ENCODE data around the gene FAHD1. TPM values are rescaled to one million over a fixed set of nuclear protein-coding genes. Genes with fewer than 3 reads are reported as not detected.
"Not testable (repeated sequence)": the region's sequence is repeated elsewhere in the genome, so short reads cannot be mapped to it uniquely, and the experiment has no call there.

Gene FAHD1
- polyA plus RNA-seq, 3 donors: 36.4 to 44.8 (median 37.8) TPM

DNA sequence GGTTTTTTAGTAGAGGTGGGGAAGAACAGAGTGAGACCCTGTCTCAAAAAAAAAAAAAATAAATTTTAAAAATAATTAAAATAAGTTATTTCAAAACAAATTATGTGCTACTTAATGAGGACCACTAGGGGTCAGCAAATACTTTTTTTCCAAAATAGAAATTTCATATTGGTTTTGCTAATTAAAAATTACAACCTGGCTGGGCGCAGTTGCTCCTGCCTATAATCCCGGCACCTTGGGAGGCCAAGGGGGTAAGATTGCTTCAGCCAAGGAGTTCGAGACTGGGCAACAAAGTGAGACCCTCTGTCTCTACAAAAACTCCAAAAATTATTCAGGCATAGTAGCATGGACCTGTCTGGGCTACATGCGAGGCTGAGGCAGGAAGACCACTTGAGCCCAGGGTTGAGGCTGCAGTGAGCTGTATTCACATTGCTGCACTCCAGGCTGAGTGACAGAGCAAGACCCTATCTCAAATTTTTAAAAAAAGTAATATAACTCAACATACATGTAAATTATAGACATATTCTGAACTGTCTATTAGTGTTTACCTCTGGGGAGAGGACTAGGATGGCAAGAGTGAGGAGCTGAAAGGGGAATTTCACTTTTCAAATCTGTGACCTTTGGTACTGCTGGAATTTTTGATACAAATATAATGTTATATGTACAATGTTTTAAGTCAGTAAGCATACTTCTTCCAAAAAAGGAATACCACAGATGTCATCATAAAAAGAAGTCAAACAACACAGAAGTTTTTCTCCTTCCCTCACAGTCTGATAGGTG lies 36.9 kb downstream of the FAHD1 start:
- peak in 5 of 11 donors; percentile 10 to 34 (median 29) for DNase-seq (ENCODE audit: extremely low read depth in 1 of 11, low read depth in 9 of 11, low spot score in 4 of 11)

DNA sequence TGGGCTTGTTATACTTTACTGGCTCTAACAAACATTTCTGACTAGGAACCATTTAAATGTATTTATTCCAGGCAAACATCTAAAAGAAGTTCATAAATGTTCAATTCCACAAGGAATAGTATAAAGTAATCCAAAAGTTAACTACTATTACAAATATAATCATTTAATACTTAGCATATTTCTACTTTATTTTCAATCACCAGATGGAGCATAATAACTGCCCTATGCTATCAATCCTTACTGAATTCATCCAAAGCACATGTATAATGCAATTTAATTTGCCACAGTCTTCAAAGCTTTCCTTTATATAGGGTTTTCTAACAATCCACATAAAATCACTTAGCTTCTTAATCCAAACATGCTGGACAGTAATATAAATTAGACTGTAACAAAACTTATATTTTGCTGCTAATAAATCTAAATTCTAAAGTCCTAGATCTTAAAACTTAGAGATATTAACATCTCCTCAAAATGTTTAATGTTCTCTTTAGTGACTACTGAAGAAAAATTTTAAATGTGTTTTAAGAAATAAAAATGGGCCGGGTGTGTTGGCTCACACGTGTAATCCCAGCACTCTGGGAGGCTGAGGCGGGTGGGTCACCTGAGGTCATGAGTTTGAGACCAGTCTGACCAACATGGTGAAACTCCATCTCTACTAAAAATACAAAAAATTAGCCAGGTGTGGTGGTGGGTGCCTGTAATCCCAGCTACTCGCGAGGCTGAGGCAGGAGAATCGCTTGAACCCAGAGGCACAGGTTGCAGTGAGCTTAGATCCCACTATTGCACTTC lies 39.1 kb downstream of the FAHD1 start:
- DNase-seq (ENCODE audit: extremely low read depth in 1 of 11, low read depth in 9 of 11, low spot score in 4 of 11): no peak

GRCh38 chr16:1870365-1871082 lies 43.5 kb downstream of the FAHD1 start:
- no peak for DNase-seq (ENCODE audit: extremely low read depth in 1 of 11, low read depth in 9 of 11, low spot score in 4 of 11)

DNA sequence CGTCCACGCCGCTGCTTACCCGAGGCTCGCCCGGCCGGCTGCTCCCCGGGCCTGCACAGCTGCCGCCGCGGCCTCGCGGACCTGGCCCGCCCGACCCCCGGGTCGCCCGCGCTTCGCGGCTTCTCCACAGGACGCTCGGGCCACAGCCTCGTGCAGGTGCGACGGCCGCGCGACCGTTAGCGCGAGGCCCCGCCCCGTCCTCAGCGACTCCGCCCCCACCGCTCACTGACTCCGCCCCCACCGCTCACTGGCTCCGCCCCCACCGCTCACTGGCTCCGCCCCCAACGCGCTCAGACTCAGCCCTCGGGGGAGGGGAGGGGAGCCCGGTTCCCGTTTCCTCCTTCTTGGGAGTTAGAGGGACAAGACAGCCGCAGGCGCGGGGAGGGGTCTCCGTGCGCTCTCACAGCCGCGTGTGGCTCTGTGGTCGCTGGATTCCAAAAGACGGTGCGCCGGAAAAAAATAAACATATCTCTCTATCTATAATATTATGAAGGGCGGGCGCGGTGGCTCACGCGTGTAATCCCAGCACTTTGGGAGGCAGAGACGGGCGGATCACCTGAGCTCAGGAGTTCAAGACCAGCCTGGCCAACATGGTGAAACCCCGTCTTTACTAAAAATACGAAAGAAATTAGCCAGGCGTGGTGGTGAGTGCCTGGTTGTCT lies 45.1 kb downstream of the FAHD1 start, which contains the start of gene MEIOB:
MEIOB (minus strand) TSS at position 191 of the 662 bp plus-strand sequence. CDS start 3,989 bp downstream, outside the sequence.
- peak in 2 of 11 donors; percentile 17 to 23 for DNase-seq (ENCODE audit: extremely low read depth in 1 of 11, low read depth in 9 of 11, low spot score in 4 of 11)

DNA sequence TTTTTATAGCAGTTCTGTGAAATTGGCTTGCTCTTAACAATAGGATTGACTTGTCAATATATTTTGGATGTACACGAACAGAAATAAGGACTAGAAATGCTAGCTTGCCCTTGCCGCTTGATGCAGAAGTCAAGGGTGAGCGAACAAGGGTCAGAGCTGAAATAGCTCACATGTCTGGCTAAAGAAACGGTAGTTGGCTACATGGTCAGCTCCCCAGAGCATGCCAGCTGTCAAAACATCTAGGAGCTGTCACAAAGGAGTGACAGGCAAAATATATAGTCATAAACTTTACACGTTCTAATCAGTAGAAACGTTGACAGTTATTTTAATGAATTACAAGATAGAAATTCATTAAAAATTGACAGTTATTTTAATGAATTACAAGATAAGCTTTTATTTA lies 47.8 kb downstream of the FAHD1 start:
- peak in 3 of 11 donors; percentile 12 to 32 (median 26) for DNase-seq (ENCODE audit: extremely low read depth in 1 of 11, low read depth in 9 of 11, low spot score in 4 of 11)

- DNase-seq (ENCODE audit: extremely low read depth in 1 of 11, low read depth in 9 of 11, low spot score in 4 of 11): not testable (repeated sequence)
These were observed 49.1 kb downstream of the FAHD1 start for GRCh38 chr16:1876066-1876465.

DNA sequence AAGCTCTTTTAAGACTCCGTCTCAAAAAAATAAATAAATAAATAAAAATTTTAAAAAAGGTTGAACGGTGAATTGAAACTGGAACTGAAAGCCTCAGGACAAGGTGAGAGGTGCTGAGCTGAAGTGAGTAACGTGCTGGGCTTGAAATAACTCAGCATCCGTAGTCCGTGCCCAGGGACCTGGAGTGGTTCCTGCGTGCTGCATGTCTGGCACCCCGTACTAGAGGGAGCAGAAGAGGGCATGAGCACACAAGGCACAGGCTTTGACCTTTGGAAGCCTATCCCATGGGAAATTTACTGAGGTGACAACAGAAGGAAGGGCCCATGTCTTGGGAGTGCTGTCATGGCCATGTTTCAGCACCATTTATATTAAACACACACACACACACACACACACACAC lies 49.5 kb downstream of the FAHD1 start:
- no peak for DNase-seq (ENCODE audit: extremely low read depth in 1 of 11, low read depth in 9 of 11, low spot score in 4 of 11)

DNA sequence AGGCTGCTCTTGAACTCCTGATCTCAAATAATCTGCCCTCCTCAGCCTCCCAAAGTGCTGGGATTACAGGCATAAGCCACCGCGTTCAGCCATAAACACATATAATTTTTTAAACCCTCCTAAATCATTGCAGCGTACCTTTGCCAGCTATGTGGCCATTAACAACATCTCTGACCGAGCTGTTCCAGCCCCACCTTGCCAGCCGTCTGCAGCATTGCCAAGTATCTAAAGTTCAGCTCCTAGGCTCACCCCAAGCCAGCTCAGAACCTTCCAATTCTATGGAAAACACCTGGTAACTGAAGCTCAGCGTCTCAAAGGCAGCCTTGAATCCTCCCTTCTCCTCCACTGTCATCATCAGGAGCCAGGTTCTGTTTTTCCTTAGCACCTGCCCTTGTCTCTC lies 50.1 kb downstream of the FAHD1 start:
- no peak for DNase-seq (ENCODE audit: extremely low read depth in 1 of 11, low read depth in 9 of 11, low spot score in 4 of 11)

- DNase-seq (ENCODE audit: extremely low read depth in 1 of 11, low read depth in 9 of 11, low spot score in 4 of 11): no peak
These were observed 50.8 kb downstream of the FAHD1 start for GRCh38 chr16:1877804-1878203.

DNA sequence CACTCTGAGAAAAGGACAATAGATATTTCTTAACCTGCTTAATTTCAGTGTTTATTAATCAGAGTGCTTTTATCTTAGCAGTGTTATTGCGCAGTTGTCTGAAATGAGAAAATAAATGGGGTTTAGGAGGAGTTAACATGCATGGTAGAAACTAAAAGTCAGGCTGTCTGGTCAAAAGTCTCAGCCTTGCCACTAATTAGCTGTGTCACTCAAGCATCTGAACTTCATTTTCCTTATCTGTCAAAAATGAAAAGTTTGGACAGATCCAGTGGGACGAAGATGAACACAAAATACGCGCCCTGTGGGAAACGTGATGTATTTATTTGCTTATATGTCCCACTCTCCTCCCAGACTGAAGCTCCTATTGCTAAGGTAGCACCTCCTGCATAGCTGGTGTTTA lies 51.2 kb downstream of the FAHD1 start:
- DNase-seq (ENCODE audit: extremely low read depth in 1 of 11, low read depth in 9 of 11, low spot score in 4 of 11): no peak

Other genes with a start within 250 kb of the FAHD1 start
- 10 to 100 TPM; 36.2 to 45.5 (median 44.1) TPM for gene IFT140, start 215.1 kb upstream of the FAHD1 start, polyA plus RNA-seq (ENCODE audit: insufficient read length in 3 of 3)
- gene CRAMP1, start 214.8 kb upstream of the FAHD1 start, polyA plus RNA-seq (ENCODE audit: insufficient read length in 3 of 3): 10 to 100 TPM; 20.0 to 30.0 (median 21.2) TPM
- gene JPT2, start 148.9 kb upstream of the FAHD1 start, polyA plus RNA-seq (ENCODE audit: insufficient read length in 3 of 3): 10 to 100 TPM; 75.6 to 82.4 (median 80.4) TPM
- 10 to 100 TPM; 47.2 to 91.9 (median 57.6) TPM for gene MAPK8IP3, start 121.0 kb upstream of the FAHD1 start, polyA plus RNA-seq (ENCODE audit: insufficient read length in 3 of 3)
- 10 to 100 TPM; 16.7 to 39.0 (median 37.8) TPM for gene NME3, start 55.7 kb upstream of the FAHD1 start, polyA plus RNA-seq (ENCODE audit: insufficient read length in 3 of 3)
- 10 to 100 TPM in 2 of 3 donors, 1 to 10 TPM in 1; 8.1 to 15.4 (median 11.1) TPM for gene EME2, start 54.4 kb upstream of the FAHD1 start, polyA plus RNA-seq (ENCODE audit: insufficient read length in 3 of 3)
- gene MRPS34, start 54.1 kb upstream of the FAHD1 start, polyA plus RNA-seq (ENCODE audit: insufficient read length in 3 of 3): 10 to 100 TPM; 57.0 to 91.2 (median 74.7) TPM
- gene SPSB3, start 44.6 kb upstream of the FAHD1 start, polyA plus RNA-seq (ENCODE audit: insufficient read length in 3 of 3): 10 to 100 TPM; 28.2 to 49.1 (median 46.0) TPM
- gene NUBP2, start 44.2 kb upstream of the FAHD1 start, polyA plus RNA-seq (ENCODE audit: insufficient read length in 3 of 3): 10 to 100 TPM; 28.2 to 53.9 (median 51.0) TPM
- gene IGFALS, start 33.5 kb upstream of the FAHD1 start, polyA plus RNA-seq (ENCODE audit: insufficient read length in 3 of 3): 1 to 10 TPM; 1.4 to 4.0 (median 2.1) TPM
- gene HAGH, start 381 bp upstream of the FAHD1 start, polyA plus RNA-seq (ENCODE audit: insufficient read length in 3 of 3): 10 to 100 TPM; 31.3 to 43.8 (median 42.3) TPM
- 1 to 10 TPM in 2 of 3 donors, under 1 TPM in 1; 0.83 to 2.1 (median 1.3) TPM for gene MEIOB, start 45.0 kb downstream of the FAHD1 start, polyA plus RNA-seq (ENCODE audit: insufficient read length in 3 of 3)
- gene HS3ST6, start 91.2 kb downstream of the FAHD1 start, polyA plus RNA-seq (ENCODE audit: insufficient read length in 3 of 3): under 1 TPM; 0.20 to 0.32 (median 0.27) TPM
- 10 to 100 TPM; 62.1 to 73.9 (median 67.3) TPM for gene MSRB1, start 116.0 kb downstream of the FAHD1 start, polyA plus RNA-seq (ENCODE audit: insufficient read length in 3 of 3)
- under 1 TPM; 0.16 to 0.23 (median 0.17) TPM for gene RPL3L, start 127.5 kb downstream of the FAHD1 start, polyA plus RNA-seq (ENCODE audit: insufficient read length in 3 of 3)
- 100 to 1,000 TPM; 121 to 154 (median 124) TPM for gene NDUFB10, start 132.3 kb downstream of the FAHD1 start, polyA plus RNA-seq (ENCODE audit: insufficient read length in 3 of 3)
- gene RPS2, start 137.6 kb downstream of the FAHD1 start, polyA plus RNA-seq (ENCODE audit: insufficient read length in 3 of 3): 1,000 to 10,000 TPM; 1,794 to 2,026 (median 1,887) TPM
- under 1 TPM in 1 of 3 donors, not detected in 2; 0.13 TPM for gene RNF151, start 139.7 kb downstream of the FAHD1 start, polyA plus RNA-seq (ENCODE audit: insufficient read length in 3 of 3)
- 10 to 100 TPM; 28.6 to 44.0 (median 41.6) TPM for gene TBL3, start 144.8 kb downstream of the FAHD1 start, polyA plus RNA-seq (ENCODE audit: insufficient read length in 3 of 3)
- gene NOXO1, start 154.3 kb downstream of the FAHD1 start, polyA plus RNA-seq (ENCODE audit: insufficient read length in 3 of 3): 1 to 10 TPM in 2 of 3 donors, under 1 TPM in 1; 0.61 to 1.6 (median 1.1) TPM
- 10 to 100 TPM; 21.5 to 31.4 (median 26.9) TPM for gene GFER, start 157.0 kb downstream of the FAHD1 start, polyA plus RNA-seq (ENCODE audit: insufficient read length in 3 of 3)
- 1 to 10 TPM; 1.6 to 2.6 (median 1.9) TPM for gene SYNGR3, start 162.8 kb downstream of the FAHD1 start, polyA plus RNA-seq (ENCODE audit: insufficient read length in 3 of 3)
- gene ZNF598, start 182.6 kb downstream of the FAHD1 start, polyA plus RNA-seq (ENCODE audit: insufficient read length in 3 of 3): 10 to 100 TPM; 16.6 to 28.6 (median 27.3) TPM
- gene NPW, start 192.6 kb downstream of the FAHD1 start, polyA plus RNA-seq (ENCODE audit: insufficient read length in 3 of 3): 10 to 100 TPM in 1 of 3 donors, 1 to 10 TPM in 2; 3.8 to 12.4 (median 8.2) TPM
- gene NHERF2, start 199.7 kb downstream of the FAHD1 start, polyA plus RNA-seq (ENCODE audit: insufficient read length in 3 of 3): 100 to 1,000 TPM in 2 of 3 donors, 10 to 100 TPM in 1; 82.6 to 162 (median 147) TPM
- gene NTHL1, start 220.6 kb downstream of the FAHD1 start, polyA plus RNA-seq (ENCODE audit: insufficient read length in 3 of 3): 10 to 100 TPM; 15.2 to 26.1 (median 19.9) TPM
- gene TSC2, start 220.8 kb downstream of the FAHD1 start, polyA plus RNA-seq (ENCODE audit: insufficient read length in 3 of 3): 100 to 1,000 TPM; 138 to 170 (median 151) TPM